Neural cell (in vitro differentiated cells): Measurements from ENCODE around the gene LSM12.

Experiments used
- RAD21 ChIP-seq: fragments of 450-650 bp; conservative IDR thresholded peaks from 2 replicates; pipeline ENCODE4 v1.6.1; 2014; ENCODE audit warnings: antibody characterized with exemption, mild to moderate bottlenecking, moderate library complexity
- TF ChIP-seq, protein P1 (sequence below): IDR thresholded peaks from 2 replicates; pipeline ENCODE4 v1.6.1; 2012; ENCODE audit warnings: borderline replicate concordance

DNA sequence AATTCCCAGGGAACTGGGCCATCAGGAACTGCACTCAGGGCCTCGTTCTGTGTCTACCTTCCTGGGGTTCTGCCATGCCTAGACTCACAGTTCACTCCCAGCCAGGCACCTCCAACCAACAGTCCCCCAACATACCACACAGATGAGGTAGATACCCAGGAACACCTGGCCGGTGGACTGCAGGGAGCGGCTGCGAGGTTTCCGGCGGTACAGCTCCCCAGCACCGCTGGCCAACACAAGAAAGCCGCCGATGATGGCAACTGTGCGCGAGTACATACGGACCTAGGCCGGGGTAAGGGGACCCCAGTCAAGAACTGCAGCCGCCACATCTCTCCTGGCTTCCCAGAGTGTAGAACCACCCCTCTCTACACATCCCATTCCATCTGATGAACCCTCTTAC, 53.6 kb downstream of the LSM12 start:
- TF ChIP-seq, protein P1, sequence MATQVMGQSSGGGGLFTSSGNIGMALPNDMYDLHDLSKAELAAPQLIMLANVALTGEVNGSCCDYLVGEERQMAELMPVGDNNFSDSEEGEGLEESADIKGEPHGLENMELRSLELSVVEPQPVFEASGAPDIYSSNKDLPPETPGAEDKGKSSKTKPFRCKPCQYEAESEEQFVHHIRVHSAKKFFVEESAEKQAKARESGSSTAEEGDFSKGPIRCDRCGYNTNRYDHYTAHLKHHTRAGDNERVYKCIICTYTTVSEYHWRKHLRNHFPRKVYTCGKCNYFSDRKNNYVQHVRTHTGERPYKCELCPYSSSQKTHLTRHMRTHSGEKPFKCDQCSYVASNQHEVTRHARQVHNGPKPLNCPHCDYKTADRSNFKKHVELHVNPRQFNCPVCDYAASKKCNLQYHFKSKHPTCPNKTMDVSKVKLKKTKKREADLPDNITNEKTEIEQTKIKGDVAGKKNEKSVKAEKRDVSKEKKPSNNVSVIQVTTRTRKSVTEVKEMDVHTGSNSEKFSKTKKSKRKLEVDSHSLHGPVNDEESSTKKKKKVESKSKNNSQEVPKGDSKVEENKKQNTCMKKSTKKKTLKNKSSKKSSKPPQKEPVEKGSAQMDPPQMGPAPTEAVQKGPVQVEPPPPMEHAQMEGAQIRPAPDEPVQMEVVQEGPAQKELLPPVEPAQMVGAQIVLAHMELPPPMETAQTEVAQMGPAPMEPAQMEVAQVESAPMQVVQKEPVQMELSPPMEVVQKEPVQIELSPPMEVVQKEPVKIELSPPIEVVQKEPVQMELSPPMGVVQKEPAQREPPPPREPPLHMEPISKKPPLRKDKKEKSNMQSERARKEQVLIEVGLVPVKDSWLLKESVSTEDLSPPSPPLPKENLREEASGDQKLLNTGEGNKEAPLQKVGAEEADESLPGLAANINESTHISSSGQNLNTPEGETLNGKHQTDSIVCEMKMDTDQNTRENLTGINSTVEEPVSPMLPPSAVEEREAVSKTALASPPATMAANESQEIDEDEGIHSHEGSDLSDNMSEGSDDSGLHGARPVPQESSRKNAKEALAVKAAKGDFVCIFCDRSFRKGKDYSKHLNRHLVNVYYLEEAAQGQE = no peak
- TF ChIP-seq RAD21 = no peak
